Ishikawa (cell line): Measurements from ENCODE around the gene PLEKHA7.

ENCODE experiments used
- CEBPB ChIP-seq: IDR thresholded peaks from 2 replicates; pipeline ENCODE4 v1.6.1; 2012
- CREB1 ChIP-seq: IDR thresholded peaks from 2 replicates; pipeline ENCODE4 v1.6.1; 2012; ENCODE audit warnings: low read depth
- EGR1 ChIP-seq: IDR thresholded peaks from 2 replicates; pipeline ENCODE4 v1.6.1; 2012
- EP300 ChIP-seq: IDR thresholded peaks from 2 replicates; pipeline ENCODE4 v1.6.1; 2012; ENCODE audit warnings: borderline replicate concordance
- FOXM1 ChIP-seq: IDR thresholded peaks from 2 replicates; pipeline ENCODE4 v1.6.1; 2012; ENCODE audit warnings: low read depth, borderline replicate concordance
- NFIC ChIP-seq: IDR thresholded peaks from 2 replicates; pipeline ENCODE4 v1.6.1; 2012
- RAD21 ChIP-seq: IDR thresholded peaks from 2 replicates; pipeline ENCODE4 v1.6.1; 2012; ENCODE audit warnings: low read depth
- TAF1 ChIP-seq: IDR thresholded peaks from 2 replicates; pipeline ENCODE4 v1.6.1; 2012; ENCODE audit warnings: low read depth, mild to moderate bottlenecking
- TCF12 ChIP-seq: IDR thresholded peaks from 2 replicates; pipeline ENCODE4 v1.6.1; 2012; ENCODE audit warnings: low read depth
- TEAD4 ChIP-seq: IDR thresholded peaks from 2 replicates; pipeline ENCODE4 v1.6.1; 2012
- YY1 ChIP-seq: IDR thresholded peaks from 2 replicates; pipeline ENCODE4 v1.6.1; 2012; ENCODE audit warnings: low read depth
- ZBTB7A ChIP-seq: IDR thresholded peaks from 2 replicates; pipeline ENCODE4 v1.6.1; 2012; ENCODE audit warnings: low read depth
- TF ChIP-seq, protein P1 (sequence below): IDR thresholded peaks from 2 replicates; pipeline ENCODE4 v1.6.1; 2012
- TF ChIP-seq, protein P2 (sequence below): IDR thresholded peaks from 2 replicates; pipeline ENCODE4 v1.6.1; 2012
- TF ChIP-seq, protein P3 (sequence below): IDR thresholded peaks from 2 replicates; pipeline ENCODE4 v1.6.1; 2012; ENCODE audit warnings: low read depth, mild to moderate bottlenecking

PLEKHA7 gene

DNA sequence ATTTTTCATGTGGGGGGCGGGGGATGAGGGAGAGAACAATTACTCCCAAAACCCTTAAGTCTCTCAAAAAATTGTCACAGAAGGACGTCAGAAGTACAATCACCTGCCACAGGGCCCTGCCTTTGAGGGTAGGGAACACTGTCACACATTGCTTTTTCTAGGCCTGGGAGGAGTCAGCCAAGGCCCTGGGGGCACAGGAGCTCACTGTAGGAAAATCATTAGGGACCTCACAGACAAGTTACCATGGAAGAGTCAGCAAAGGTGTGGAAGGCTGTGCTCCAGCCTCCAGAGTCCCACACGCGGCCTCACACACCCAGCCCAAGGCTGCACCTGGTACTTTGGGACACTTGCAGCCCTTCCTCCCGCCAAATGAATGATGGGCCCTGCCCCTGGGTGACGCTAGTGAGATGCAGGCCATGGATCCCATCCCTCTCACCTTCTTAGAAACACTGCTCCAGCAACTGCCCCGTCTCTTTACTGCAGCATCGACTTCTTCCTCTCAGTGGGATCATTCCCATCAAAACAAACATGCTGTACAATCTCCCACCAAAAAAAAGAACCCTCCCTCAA is 3.3 kb downstream of the PLEKHA7 start:
- TF ChIP-seq YY1 = no peak
- no peak for TF ChIP-seq ZBTB7A
- no peak for TF ChIP-seq EGR1
- TF ChIP-seq, protein P1, sequence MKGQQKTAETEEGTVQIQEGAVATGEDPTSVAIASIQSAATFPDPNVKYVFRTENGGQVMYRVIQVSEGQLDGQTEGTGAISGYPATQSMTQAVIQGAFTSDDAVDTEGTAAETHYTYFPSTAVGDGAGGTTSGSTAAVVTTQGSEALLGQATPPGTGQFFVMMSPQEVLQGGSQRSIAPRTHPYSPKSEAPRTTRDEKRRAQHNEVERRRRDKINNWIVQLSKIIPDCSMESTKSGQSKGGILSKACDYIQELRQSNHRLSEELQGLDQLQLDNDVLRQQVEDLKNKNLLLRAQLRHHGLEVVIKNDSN = no peak
- TF ChIP-seq EP300 = no peak
- no peak for TF ChIP-seq TAF1
- TF ChIP-seq CEBPB = no peak
- no peak for TF ChIP-seq CREB1
- TF ChIP-seq, protein P2, sequence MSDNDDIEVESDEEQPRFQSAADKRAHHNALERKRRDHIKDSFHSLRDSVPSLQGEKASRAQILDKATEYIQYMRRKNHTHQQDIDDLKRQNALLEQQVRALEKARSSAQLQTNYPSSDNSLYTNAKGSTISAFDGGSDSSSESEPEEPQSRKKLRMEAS = no peak
- TF ChIP-seq FOXM1 = no peak

DNA sequence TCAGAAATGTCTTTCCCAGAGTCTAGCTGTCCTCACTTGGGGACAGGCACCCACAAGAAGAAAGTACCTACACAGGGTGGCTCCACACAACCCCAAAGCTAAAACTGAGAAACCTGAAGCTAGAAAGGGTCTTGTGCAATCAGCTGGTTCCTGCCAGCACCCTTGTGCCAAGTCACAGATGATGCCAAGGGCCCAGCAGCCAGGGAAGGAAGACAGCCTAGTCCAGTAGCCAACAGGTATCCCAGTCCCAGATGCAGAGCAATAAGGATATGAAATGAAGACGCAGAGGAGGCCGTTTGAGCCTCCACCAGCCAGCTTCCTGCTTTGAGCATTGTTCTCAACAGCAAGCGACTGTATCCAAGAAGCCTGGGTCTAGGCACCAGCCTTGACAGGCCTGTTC is 6.1 kb downstream of the PLEKHA7 start:
- no peak for TF ChIP-seq FOXM1

DNA sequence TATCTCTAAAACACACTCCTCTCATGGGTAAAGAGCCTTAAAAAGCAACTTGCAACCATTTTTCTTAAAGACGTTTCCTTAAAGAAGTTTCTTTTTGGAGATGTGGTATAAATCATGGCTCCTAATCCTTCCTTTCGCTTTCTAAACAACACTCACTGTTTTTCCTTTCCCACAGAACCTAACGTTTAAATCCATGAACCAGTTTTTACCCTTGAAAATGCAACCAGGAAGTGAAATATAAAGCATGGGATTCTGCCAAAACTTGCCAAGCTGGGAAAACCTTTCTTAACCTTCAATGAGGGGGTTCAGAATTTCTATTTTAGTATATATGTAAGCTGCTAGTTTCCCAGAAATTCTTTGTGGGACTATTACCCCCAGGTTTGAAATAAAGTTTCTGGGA is 8.6 kb downstream of the PLEKHA7 start:
- TF ChIP-seq EP300 (no peak), TEAD4 (no peak), YY1 (no peak), TCF12 (no peak), EGR1 (no peak), CEBPB (no peak), RAD21 (no peak)

DNA sequence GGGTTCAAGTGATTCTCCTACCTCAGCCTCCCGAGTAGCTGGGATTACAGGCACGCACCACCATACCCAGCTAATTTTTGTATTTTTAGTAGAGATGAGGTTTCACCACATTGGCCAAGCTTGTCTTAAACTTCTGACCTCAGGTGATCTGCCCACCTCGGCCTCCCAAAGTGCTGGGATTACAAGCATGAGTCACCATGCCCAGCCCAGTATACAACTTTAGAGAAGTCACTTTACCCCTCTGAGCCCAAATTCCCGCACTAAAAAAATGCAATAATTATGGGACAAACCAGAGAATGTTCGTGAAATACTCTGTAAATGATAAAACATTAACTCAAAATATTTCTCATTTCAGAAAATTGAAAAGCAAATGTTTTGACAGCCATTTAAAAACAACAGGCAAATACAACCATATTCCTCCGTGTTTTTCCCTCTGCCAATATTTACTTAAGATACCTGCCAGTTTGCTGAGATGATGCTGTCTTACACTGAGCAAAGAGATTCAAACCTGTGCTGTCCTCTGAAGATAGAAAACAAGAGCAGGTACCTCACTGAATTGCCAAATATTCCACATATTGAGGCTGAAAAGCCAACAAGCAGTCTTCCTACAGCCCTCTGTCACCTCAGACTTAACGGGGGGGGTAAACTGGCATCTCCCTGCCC is 9.6 kb downstream of the PLEKHA7 start:
- TF ChIP-seq, protein P3, sequence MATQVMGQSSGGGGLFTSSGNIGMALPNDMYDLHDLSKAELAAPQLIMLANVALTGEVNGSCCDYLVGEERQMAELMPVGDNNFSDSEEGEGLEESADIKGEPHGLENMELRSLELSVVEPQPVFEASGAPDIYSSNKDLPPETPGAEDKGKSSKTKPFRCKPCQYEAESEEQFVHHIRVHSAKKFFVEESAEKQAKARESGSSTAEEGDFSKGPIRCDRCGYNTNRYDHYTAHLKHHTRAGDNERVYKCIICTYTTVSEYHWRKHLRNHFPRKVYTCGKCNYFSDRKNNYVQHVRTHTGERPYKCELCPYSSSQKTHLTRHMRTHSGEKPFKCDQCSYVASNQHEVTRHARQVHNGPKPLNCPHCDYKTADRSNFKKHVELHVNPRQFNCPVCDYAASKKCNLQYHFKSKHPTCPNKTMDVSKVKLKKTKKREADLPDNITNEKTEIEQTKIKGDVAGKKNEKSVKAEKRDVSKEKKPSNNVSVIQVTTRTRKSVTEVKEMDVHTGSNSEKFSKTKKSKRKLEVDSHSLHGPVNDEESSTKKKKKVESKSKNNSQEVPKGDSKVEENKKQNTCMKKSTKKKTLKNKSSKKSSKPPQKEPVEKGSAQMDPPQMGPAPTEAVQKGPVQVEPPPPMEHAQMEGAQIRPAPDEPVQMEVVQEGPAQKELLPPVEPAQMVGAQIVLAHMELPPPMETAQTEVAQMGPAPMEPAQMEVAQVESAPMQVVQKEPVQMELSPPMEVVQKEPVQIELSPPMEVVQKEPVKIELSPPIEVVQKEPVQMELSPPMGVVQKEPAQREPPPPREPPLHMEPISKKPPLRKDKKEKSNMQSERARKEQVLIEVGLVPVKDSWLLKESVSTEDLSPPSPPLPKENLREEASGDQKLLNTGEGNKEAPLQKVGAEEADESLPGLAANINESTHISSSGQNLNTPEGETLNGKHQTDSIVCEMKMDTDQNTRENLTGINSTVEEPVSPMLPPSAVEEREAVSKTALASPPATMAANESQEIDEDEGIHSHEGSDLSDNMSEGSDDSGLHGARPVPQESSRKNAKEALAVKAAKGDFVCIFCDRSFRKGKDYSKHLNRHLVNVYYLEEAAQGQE = no peak
- no peak for TF ChIP-seq TAF1
- TF ChIP-seq TCF12 = no peak
- TF ChIP-seq RAD21 = no peak
- no peak for TF ChIP-seq ZBTB7A
- TF ChIP-seq, protein P2 = no peak
- no peak for TF ChIP-seq YY1
- no peak for TF ChIP-seq NFIC
- no peak for TF ChIP-seq EP300
- TF ChIP-seq, protein P1 = no peak
- no peak for TF ChIP-seq TEAD4
- TF ChIP-seq CREB1 = no peak
- TF ChIP-seq FOXM1 = no peak
- TF ChIP-seq CEBPB = no peak
- TF ChIP-seq EGR1 = no peak

DNA sequence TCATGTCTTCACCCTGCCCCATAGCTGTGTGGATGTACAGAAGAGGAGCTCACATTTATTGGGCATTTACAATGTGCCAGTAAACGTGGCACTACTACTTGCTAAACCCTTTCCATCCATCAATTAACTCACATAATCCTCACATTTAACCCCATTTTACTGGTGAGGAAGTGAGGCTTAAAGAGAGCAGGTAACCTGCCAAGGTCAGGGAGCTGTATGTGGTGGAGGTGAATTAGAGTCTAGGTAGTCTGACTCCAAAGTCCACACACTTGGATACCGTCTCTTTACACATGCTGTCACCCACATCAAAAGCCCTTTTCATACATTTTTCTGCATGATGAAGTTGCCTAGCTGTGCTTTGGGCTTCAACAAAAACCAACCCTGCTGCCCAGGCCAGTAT is 10.8 kb downstream of the PLEKHA7 start:
- TF ChIP-seq CEBPB (no peak), TEAD4 (no peak), EP300 (no peak), NFIC (no peak), YY1 (no peak)
- TF ChIP-seq, protein P2 = no peak

DNA sequence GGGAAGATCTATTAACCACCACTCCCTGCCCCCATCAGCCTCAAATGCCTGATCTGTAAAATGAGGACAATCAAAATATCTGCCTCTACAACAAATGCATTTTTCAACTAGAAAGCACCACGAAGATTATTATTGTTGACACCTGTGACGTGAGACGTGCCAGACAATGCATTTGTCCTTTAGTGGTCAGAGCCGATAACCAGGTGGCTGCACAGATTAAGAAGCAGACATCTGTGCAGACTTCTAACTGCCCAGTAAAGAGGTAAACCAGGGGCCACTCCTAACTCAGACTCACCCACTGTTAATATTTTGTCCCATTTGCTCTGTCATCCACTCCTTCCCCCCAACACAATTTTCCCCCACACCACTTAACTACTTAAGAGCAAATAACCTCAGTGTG is 11.7 kb downstream of the PLEKHA7 start:
- TF ChIP-seq TAF1 (no peak), FOXM1 (no peak), CEBPB (no peak), RAD21 (no peak), NFIC (no peak), ZBTB7A (no peak), CREB1 (no peak), YY1 (no peak), TCF12 (no peak)
- TF ChIP-seq, protein P2 = no peak
- TF ChIP-seq, protein P3 = no peak
